SJSA1 (cell line): ENCODE measurements around the gene HPS3. TPM values are rescaled to one million over a fixed set of nuclear protein-coding genes. Genes with fewer than 3 reads are reported as not detected.
"Not testable (repeated sequence)": the region's sequence is repeated elsewhere in the genome, so short reads cannot be mapped to it uniquely, and the experiment has no call there.

Experiments used
- DNase-seq, 2 experiments: peaks; one replicate each; pipeline ENCODE4 v3.0.0-alpha.2; 2015 to 2020; ENCODE audit warnings: low spot score in 2 of 2, low read depth in 1 of 2
- H3K27ac ChIP-seq: fragments of 250-450 bp; sonication (Bioruptor Pico); 2 replicates; pipeline ENCODE4 v1.5.1; 2020; ENCODE audit warnings: mild to moderate bottlenecking, moderate library complexity
- H3K27me3 ChIP-seq: fragments of 250-450 bp; sonication (Bioruptor Pico); replicated peaks from 2 replicates; pipeline ENCODE4 v1.5.1; 2020; ENCODE audit warnings: mild to moderate bottlenecking, moderate library complexity
- H3K36me3 ChIP-seq: fragments of 250-450 bp; sonication (Bioruptor Pico); 2 replicates; pipeline ENCODE4 v1.5.1; 2020; ENCODE audit warnings: mild to moderate bottlenecking
- H3K4me1 ChIP-seq: fragments of 250-450 bp; sonication (Bioruptor Pico); replicated peaks from 2 replicates; pipeline ENCODE4 v1.6.1; 2021; ENCODE audit warnings: mild to moderate bottlenecking
- H3K4me3 ChIP-seq: fragments of 250-450 bp; sonication (Bioruptor Pico); 2 replicates; pipeline ENCODE4 v1.5.1; 2020; ENCODE audit warnings: mild to moderate bottlenecking
- H3K9me3 ChIP-seq: fragments of 250-450 bp; sonication (Bioruptor Pico); replicated peaks from 2 replicates; pipeline ENCODE4 v1.5.1; 2020; ENCODE audit warnings: mild to moderate bottlenecking
- total RNA-seq: library from RNA; depleted of rRNA; stranded (reverse); fragments of >200 nt; shearing (Covaris generic); gene quantifications from 2 replicates; pipeline ENCODE4 v1.2.3, GENCODE V29; 2014; rRNA removed

HPS3 gene
- total RNA-seq, 1 experiment from 2014 or later = 27.9 TPM

- Histone ChIP-seq H3K9me3 (no peaks in the 10 kb centered on the region), H3K4me3 (no peak overlapping the region), H3K4me1 (peaks cover 11% of the 10 kb centered on the region; the same call in 1 of the 2 replicates), H3K36me3 (no peaks in the 10 kb centered on the region), H3K27me3 (no peaks in the 10 kb centered on the region), H3K27ac (no peak overlapping the region)
- DNase-seq = no peak
Observed at GRCh38 chr3:149215515-149215914, 86.1 kb downstream of the HPS3 start.

- DNase-seq = no peak
- Histone ChIP-seq H3K9me3 (no peaks in the 10 kb centered on the region), H3K36me3 (no peaks in the 10 kb centered on the region), H3K4me1 (peaks cover 11% of the 10 kb centered on the region; the same call in 1 of the 2 replicates), H3K27me3 (no peaks in the 10 kb centered on the region), H3K27ac (no peak overlapping the region), H3K4me3 (no peak overlapping the region)
Observed at GRCh38 chr3:149216193-149216869, 86.9 kb downstream of the HPS3 start.

- H3K36me3 ChIP-seq = no peaks in the 10 kb centered on the region
- no peaks in the 10 kb centered on the region for H3K9me3 ChIP-seq
- H3K4me3 ChIP-seq = no peak overlapping the region
- H3K27ac ChIP-seq = no peak overlapping the region
- no peak for DNase-seq
- peaks cover 16% of the 10 kb centered on the region; the same call in 1 of the 2 replicates for H3K4me1 ChIP-seq
- no peaks in the 10 kb centered on the region for H3K27me3 ChIP-seq
Observed at GRCh38 chr3:149217347-149217746, 87.9 kb downstream of the HPS3 start.

- not testable (repeated sequence) for H3K36me3 ChIP-seq, H3K27ac ChIP-seq, H3K4me3 ChIP-seq, H3K9me3 ChIP-seq, H3K27me3 ChIP-seq, DNase-seq
- H3K4me1 ChIP-seq = peaks cover 17% of the 10 kb centered on the region
Observed at GRCh38 chr3:149219380-149220121, 90.1 kb downstream of the HPS3 start.

- H3K36me3 ChIP-seq = no peaks in the 10 kb centered on the region
- H3K9me3 ChIP-seq = no peaks in the 10 kb centered on the region
- no peak within 1 kb of the TSS for H3K4me3 ChIP-seq
- peaks cover 16% of the 10 kb centered on the region for H3K4me1 ChIP-seq
- DNase-seq = peak in 1 of 2 experiments; percentile 28
- no peaks in the 10 kb centered on the region for H3K27me3 ChIP-seq
- no peak within 1 kb of the TSS for H3K27ac ChIP-seq
Observed at GRCh38 chr3:149221783-149222517, 92.5 kb downstream of the HPS3 start, which contains the start of gene CP. CP (minus strand) TSS chr3:149221829; CDS start chr3:149221792, 37 bp downstream.

Other genes starting within 250 kb of the HPS3 start
- 14.1 and 16.7 TPM in 2 replicates for gene GYG1, start 138.1 kb upstream of the HPS3 start, total RNA-seq
- 68.2 and 70.5 TPM in 2 replicates for gene HLTF, start 43.1 kb upstream of the HPS3 start, total RNA-seq
- 1.7 TPM in 1 of 2 replicates, not detected in the other for gene CP, start 92.2 kb downstream of the HPS3 start, total RNA-seq
- gene TM4SF18, start 204.0 kb downstream of the HPS3 start, total RNA-seq = 2.4 and 10.4 TPM in 2 replicates
- 117 and 140 TPM in 2 replicates for gene TM4SF1, start 248.0 kb downstream of the HPS3 start, total RNA-seq